SHP77 (cell line): ENCODE data around the gene DKK3.

Experiments used
- DNase-seq, 2 experiments: peaks; one replicate each; lab custom pipeline; 2025; lab: John Stamatoyannopoulos, UW

Gene DKK3

GRCh38 chr11:12029738-12030363, 21.4 kb upstream of the DKK3 start:
- DNase-seq: no peak

GRCh38 chr11:12029119-12029518, 20.7 kb upstream of the DKK3 start:
- no peak for DNase-seq

- DNase-seq: no peak
Observed at GRCh38 chr11:12028303-12028702, 19.9 kb upstream of the DKK3 start.

GRCh38 chr11:12026331-12027211, 18.1 kb upstream of the DKK3 start:
- DNase-seq: no peak

- DNase-seq: no peak
Observed at GRCh38 chr11:12024254-12024926, 16.0 kb upstream of the DKK3 start.

GRCh38 chr11:12023015-12023414, 14.6 kb upstream of the DKK3 start:
- DNase-seq: no peak

GRCh38 chr11:12020546-12020945, 12.1 kb upstream of the DKK3 start:
- DNase-seq: no peak

GRCh38 chr11:12019866-12020416, 11.5 kb upstream of the DKK3 start:
- DNase-seq: no peak

- no peak for DNase-seq
Observed at GRCh38 chr11:12019337-12019736, 10.9 kb upstream of the DKK3 start.

GRCh38 chr11:12017865-12018453, 9.5 kb upstream of the DKK3 start:
- DNase-seq: no peak

GRCh38 chr11:12017243-12017678, 8.8 kb upstream of the DKK3 start:
- no peak for DNase-seq

- no peak for DNase-seq
Observed at GRCh38 chr11:12016246-12016645, 7.8 kb upstream of the DKK3 start.

GRCh38 chr11:12015486-12015885, 7.1 kb upstream of the DKK3 start:
- no peak for DNase-seq

- no peak for DNase-seq
Observed at GRCh38 chr11:12013781-12014180, 5.4 kb upstream of the DKK3 start.

GRCh38 chr11:12009617-12010321, 1.3 kb upstream of the DKK3 start:
- no peak for DNase-seq

GRCh38 chr11:12008790-12009616, 577 bp upstream of the DKK3 start:
- no peak for DNase-seq

- no peak for DNase-seq
Observed at GRCh38 chr11:12007230-12007593, 1.2 kb downstream of the DKK3 start.

GRCh38 chr11:12006552-12007229, 1.7 kb downstream of the DKK3 start:
- no peak for DNase-seq

- no peak for DNase-seq
Observed at GRCh38 chr11:12005476-12005875, 3.0 kb downstream of the DKK3 start.

GRCh38 chr11:12005061-12005460, 3.4 kb downstream of the DKK3 start:
- DNase-seq: no peak
